Retinal pigment epithelial cell (primary cell): Measurements from ENCODE around the gene ZGLP1.

ENCODE experiments used
- DNase-seq: peaks from one replicate; pipeline ENCODE4 v3.0.0-alpha.2; 2010; ENCODE audit warnings: low read depth
- H3K4me3 ChIP-seq: 2 replicates; pipeline ENCODE4 v1.5.1; 2011; ENCODE audit warnings: mild to moderate bottlenecking, low read length, control low read depth, moderate library complexity
- TF ChIP-seq, protein P1 (sequence below): conservative IDR thresholded peaks from 2 replicates; pipeline ENCODE4 v1.5.1; 2011; ENCODE audit warnings: low read depth, low read length, control low read depth, inconsistent platforms

The ZGLP1 gene

DNA sequence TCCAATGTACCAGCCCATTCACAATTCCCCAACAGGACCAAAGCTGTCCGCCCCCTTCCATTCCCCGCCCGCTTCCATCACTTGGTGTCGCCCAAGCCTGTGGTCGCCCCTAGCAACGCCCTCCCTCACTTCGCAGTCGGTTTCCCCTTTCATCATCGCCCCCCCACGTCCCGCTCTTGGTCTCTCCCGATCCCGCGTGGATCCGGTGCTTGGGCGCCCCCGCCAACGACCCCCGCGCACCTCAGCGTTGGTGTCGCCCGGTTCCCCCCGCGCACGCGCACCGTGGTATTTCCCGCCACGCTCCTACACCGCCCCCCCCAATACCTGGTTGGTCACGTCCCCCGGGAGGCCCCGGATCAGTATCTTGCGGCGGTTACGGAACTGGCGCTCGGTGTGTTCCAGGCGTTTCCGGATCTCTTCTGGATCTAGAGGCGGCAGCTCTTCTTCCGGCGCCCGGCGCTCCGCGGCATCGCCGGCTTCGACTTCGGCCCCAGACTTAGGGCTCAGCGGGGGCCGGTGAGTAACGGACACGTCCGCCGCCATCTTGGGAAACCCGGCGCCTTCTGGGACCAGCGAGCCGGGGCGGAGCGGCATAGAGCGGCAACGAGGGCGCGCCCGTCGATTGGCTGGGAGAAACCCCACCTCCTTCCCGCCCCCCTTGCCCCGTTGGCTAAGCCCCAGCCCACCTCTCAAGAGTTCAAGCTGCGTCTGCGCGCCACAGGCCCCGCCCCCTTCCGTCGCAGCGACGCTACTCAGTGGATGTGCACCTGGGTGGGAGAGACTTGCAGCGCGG lies 23.5 kb upstream of the ZGLP1 start, which contains the start of gene RAVER1:
Gene RAVER1 (minus strand): TSS at position 565 of the 793 bp plus-strand sequence. CDS start 22 bp downstream, at position 543.
- DNase-seq = peak; percentile 85
- TF ChIP-seq, protein P1, sequence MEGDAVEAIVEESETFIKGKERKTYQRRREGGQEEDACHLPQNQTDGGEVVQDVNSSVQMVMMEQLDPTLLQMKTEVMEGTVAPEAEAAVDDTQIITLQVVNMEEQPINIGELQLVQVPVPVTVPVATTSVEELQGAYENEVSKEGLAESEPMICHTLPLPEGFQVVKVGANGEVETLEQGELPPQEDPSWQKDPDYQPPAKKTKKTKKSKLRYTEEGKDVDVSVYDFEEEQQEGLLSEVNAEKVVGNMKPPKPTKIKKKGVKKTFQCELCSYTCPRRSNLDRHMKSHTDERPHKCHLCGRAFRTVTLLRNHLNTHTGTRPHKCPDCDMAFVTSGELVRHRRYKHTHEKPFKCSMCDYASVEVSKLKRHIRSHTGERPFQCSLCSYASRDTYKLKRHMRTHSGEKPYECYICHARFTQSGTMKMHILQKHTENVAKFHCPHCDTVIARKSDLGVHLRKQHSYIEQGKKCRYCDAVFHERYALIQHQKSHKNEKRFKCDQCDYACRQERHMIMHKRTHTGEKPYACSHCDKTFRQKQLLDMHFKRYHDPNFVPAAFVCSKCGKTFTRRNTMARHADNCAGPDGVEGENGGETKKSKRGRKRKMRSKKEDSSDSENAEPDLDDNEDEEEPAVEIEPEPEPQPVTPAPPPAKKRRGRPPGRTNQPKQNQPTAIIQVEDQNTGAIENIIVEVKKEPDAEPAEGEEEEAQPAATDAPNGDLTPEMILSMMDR = no peak
- peak within 1 kb of the TSS; percentile 89 for H3K4me3 ChIP-seq

DNA sequence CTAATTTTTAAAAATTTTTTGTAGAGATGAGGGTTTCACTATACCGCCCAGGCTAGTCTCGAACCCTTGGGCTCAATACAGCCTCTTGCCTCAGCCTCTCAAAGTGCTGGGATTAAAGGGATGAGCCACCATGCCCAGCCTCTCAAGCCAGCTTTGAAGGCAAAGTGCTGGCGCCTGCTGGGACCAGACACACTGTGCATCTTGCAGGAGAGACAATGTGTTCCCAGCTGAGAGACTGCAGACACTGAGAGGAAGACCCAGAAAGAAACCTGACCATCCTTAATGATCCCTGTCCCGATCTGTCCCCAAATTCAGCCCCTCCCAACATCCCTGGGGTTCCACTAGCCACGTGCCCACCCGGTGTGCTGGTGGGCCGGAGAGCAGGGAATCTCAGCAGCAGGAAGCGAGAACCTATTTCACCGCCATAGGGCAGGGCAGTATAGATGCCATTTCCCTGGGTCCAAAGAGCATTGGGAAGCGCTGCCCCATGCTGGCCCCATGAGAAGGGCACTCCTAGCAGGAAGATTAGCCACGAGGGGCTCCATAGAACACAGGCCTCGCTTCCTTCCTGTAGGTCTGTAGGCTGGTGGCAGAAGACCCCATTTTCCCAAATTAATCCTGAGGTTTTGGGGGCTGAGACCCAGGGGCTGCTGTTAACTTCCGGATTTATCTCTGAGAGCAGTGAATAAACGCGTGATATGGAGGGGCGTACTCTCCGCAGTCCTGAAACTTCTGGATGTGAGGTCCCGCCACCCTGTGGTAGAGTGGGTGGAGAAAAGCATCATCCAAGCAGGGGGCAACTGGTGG lies 22.7 kb upstream of the ZGLP1 start:
- H3K4me3 ChIP-seq = peak overlapping the region; percentile 89
- TF ChIP-seq, protein P1 = peak; percentile 7
- DNase-seq = no peak

DNA sequence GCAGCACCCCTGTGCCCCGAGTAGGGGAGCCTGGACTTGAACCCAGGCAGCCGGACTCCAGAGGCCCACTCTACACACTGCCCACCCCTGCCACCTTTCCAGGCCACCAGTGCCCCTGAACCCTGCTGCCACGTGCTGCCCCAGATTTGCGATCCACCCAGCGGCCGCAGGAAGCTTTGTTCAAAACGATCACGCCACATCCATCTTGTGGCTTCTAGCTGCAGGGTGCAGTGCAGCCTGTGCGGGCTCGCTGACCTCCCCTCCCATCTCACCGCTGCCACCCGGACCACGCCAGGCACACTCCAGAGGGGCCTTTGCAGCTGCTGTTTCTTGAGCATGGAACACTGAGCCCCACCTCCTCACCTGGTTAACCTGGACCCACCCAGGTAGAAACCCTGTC lies 19.9 kb upstream of the ZGLP1 start:
- no peak overlapping the region for H3K4me3 ChIP-seq
- DNase-seq = no peak
- TF ChIP-seq, protein P1 = no peak

DNA sequence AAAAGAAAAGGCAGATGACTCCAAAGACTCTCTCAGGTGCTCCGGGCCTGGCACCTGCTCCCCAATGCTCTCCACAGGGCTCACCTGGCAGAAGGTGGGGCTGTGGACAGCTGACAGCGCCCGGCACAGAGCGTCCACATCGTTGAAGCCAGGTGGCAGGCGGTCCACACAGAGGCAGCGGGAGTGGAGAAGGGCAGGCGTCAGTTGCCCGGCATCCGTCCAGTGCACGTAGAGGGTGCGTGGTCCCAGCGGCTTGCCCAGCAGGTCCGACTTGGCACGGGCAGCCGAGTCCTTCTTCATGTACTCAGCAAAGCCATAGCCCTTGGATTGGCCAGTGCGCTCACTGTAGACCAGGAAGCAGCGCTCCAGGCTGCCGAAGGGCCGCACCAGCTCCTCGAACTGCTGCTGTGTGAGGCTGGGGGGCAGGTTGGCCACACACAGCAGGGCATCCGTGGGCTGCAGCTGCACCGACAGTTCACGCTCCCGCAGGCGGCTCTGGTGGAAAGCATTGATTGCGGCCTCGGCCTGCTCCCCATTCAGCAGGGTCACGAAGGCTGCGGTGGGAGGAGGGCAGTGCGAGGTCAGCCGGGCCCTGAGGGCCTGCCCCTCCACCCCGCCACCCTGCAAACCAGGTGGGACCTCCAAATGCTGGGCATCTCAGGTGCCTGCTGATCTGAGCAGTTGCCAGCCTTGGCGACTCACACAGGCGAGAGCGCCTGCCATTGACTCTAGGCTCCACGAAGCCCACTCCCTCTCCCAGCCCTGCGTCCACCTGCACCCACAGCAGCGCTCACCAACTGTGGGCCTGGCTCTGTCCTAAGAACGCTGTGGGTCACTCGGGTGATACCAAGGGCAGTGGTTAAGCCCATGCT lies 19.2 kb upstream of the ZGLP1 start:
- DNase-seq = no peak
- no peak overlapping the region for H3K4me3 ChIP-seq
- TF ChIP-seq, protein P1 = no peak

DNA sequence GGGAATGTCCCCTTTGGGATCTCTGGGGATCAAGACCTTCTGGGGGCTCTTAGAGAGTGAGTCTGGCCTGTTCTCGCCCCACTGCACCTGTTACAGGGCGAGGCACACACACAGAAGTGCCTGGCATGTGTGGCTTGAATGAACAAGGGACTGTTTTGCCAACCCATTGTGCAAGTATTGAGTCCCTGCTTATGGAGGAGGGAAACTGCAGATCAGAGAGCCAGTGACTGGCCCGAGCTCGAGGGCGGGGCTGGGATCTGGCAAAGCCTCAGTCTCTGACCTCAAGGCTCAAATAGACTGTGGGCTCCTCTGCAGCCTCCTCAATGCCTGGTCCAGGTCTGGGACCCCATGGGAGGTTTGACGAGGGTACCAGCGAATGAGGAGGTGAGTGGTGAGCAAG lies 18.2 kb upstream of the ZGLP1 start:
- TF ChIP-seq, protein P1 = no peak
- no peak for DNase-seq
- no peak overlapping the region for H3K4me3 ChIP-seq

DNA sequence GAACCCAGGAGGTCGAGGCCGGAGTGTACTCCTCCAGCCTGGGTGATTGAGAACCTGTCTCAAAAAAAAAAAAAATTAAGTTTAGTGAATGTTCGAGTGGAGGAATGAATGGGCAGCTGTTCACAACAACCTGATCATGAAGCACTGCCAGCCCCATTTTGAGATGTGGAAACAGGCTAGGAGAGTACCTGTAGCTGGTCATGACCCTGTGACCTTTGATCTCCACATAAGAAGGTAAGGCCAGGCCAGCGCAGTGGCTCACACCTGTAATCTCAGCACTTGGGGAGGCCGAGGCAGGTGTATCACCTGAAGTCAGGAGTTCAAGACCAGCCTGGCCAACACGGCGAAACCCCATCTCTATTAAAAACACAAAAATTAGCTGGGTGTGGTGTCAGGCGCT lies 16.1 kb upstream of the ZGLP1 start:
- TF ChIP-seq, protein P1 = no peak
- DNase-seq = no peak
- no peak overlapping the region for H3K4me3 ChIP-seq
